ENCODE measurements around the gene ROR2. TPM values are rescaled to one million over a fixed set of nuclear protein-coding genes. Genes with fewer than 3 reads are reported as not detected.

ROR2 gene
- total RNA-seq, 3 donors from 2014 or later (not counting 1 experiment from before 2014, with no cell fraction given): 1.7 TPM; not detected in 2

- Mint-ChIP-seq H3K36me3 (no peaks in the 10 kb centered on the region), H3K4me3 (no peak overlapping the region), H3K27me3 (ENCODE audit: low read depth in 2 of 2) (no peaks in the 10 kb centered on the region), H3K9me3 (no peaks in the 10 kb centered on the region), H3K27ac (no peak overlapping the region), H3K4me1 (no peaks in the 10 kb centered on the region)
- no peak overlapping the region for H3K27ac ChIP-seq (ENCODE audit: low read length)
- TF ChIP-seq, protein P1, sequence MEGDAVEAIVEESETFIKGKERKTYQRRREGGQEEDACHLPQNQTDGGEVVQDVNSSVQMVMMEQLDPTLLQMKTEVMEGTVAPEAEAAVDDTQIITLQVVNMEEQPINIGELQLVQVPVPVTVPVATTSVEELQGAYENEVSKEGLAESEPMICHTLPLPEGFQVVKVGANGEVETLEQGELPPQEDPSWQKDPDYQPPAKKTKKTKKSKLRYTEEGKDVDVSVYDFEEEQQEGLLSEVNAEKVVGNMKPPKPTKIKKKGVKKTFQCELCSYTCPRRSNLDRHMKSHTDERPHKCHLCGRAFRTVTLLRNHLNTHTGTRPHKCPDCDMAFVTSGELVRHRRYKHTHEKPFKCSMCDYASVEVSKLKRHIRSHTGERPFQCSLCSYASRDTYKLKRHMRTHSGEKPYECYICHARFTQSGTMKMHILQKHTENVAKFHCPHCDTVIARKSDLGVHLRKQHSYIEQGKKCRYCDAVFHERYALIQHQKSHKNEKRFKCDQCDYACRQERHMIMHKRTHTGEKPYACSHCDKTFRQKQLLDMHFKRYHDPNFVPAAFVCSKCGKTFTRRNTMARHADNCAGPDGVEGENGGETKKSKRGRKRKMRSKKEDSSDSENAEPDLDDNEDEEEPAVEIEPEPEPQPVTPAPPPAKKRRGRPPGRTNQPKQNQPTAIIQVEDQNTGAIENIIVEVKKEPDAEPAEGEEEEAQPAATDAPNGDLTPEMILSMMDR (IDR thresholded peaks at IDR 0.05): no peak
- no peaks in the 10 kb centered on the region for H3K4me1 ChIP-seq (ENCODE audit: control insufficient read depth, insufficient read depth, low read length)
- no peaks in the 10 kb centered on the region for H3K9me3 ChIP-seq (ENCODE audit: control insufficient read depth, insufficient read depth, low read length)
- intact Hi-C loops (cut with micrococcal nuclease): no loop called here
- H3K36me3 ChIP-seq (ENCODE audit: control insufficient read depth, insufficient read depth, low read length): no peaks in the 10 kb centered on the region
- ATAC-seq (no peak), DNase-seq (no peak)
- no peaks in the 10 kb centered on the region for H3K27me3 ChIP-seq (ENCODE audit: control insufficient read depth, insufficient read depth, low read length)
- WGBS (ENCODE audit: insufficient coverage): 87% methylated on average over 18 of the region's 19 CpGs
- no peak overlapping the region for H3K4me3 ChIP-seq (ENCODE audit: low read length)
Measured at GRCh38 chr9:91811024-91811909, 138.8 kb downstream of the ROR2 start.

GRCh38 chr9:91810286-91810905 is 139.6 kb downstream of the ROR2 start:
- 93% methylated on average over 26 of the region's 26 CpGs for WGBS (ENCODE audit: insufficient coverage)

DNA sequence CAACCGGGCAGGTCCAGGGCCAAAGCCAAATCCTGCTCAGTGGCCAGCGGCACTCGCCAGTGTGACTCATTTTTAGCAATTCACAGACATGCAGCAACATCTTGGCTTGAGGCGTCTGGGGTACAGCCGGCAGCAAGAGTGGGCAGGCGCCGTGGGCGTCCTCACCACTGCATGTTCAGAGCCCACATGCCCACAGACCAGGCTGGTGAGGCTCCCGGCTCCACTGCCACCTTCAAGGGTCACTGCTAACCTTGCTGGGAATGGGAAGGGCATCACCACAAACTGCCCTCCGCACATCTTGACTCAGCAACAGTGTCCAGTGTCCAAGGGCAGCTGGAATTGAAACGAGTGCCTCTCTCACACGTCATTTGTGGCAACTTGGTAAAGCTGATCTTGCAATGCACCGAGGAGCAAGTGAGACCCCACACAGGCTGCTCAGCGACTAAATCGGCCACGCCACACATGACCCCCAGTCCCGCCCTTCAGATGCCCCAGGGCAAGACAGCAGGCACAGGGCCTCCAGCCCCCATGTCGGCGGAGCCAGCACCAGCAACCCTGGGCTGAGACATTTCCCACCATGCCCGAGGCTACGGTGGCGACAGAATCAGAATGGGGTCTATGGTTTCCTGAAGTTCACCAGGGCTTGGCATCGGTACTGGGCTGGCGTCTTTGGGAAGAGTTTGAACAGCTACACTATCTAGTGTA is 140.3 kb downstream of the ROR2 start:
- no peaks in the 10 kb centered on the region for H3K4me1 ChIP-seq (ENCODE audit: control insufficient read depth, insufficient read depth, low read length)

More at GRCh38 chr9:91810286-91810905, 139.6 kb downstream of the ROR2 start:
- H3K27ac Mint-ChIP-seq: no peak overlapping the region
- Histone ChIP-seq H3K36me3 (ENCODE audit: control insufficient read depth, insufficient read depth, low read length) (no peaks in the 10 kb centered on the region), H3K27ac (ENCODE audit: low read length) (no peak overlapping the region), H3K4me1 (ENCODE audit: control insufficient read depth, insufficient read depth, low read length) (no peaks in the 10 kb centered on the region), H3K4me3 (ENCODE audit: low read length) (no peak overlapping the region), H3K9me3 (ENCODE audit: control insufficient read depth, insufficient read depth, low read length) (no peaks in the 10 kb centered on the region), H3K27me3 (ENCODE audit: control insufficient read depth, insufficient read depth, low read length) (no peaks in the 10 kb centered on the region)
- H3K36me3 Mint-ChIP-seq: no peaks in the 10 kb centered on the region
- intact Hi-C loops (cut with micrococcal nuclease): no loop called here
- H3K4me1 Mint-ChIP-seq: no peaks in the 10 kb centered on the region
- no peak overlapping the region for H3K4me3 Mint-ChIP-seq
- ATAC-seq: no peak
- no peaks in the 10 kb centered on the region for H3K9me3 Mint-ChIP-seq
- H3K27me3 Mint-ChIP-seq (ENCODE audit: low read depth in 2 of 2): no peaks in the 10 kb centered on the region
- TF ChIP-seq, protein P1 (IDR thresholded peaks at IDR 0.05): no peak
- DNase-seq: no peak

More for the DNA sequence above, 140.3 kb downstream of the ROR2 start:
- Mint-ChIP-seq H3K4me3 (no peak overlapping the region), H3K9me3 (no peaks in the 10 kb centered on the region), H3K27me3 (ENCODE audit: low read depth in 2 of 2) (no peaks in the 10 kb centered on the region), H3K36me3 (no peaks in the 10 kb centered on the region), H3K27ac (no peak overlapping the region), H3K4me1 (no peaks in the 10 kb centered on the region)
- no peaks in the 10 kb centered on the region for H3K36me3 ChIP-seq (ENCODE audit: control insufficient read depth, insufficient read depth, low read length)
- intact Hi-C loops (cut with micrococcal nuclease): no loop called here
- H3K9me3 ChIP-seq (ENCODE audit: control insufficient read depth, insufficient read depth, low read length): no peaks in the 10 kb centered on the region
- ATAC-seq: no peak
- DNase-seq: no peak
- no peak overlapping the region for H3K27ac ChIP-seq (ENCODE audit: low read length)
- 92% methylated on average over 24 of the region's 24 CpGs for WGBS (ENCODE audit: insufficient coverage)
- no peaks in the 10 kb centered on the region for H3K27me3 ChIP-seq (ENCODE audit: control insufficient read depth, insufficient read depth, low read length)
- no peak overlapping the region for H3K4me3 ChIP-seq (ENCODE audit: low read length)
- TF ChIP-seq, protein P1 (IDR thresholded peaks at IDR 0.05): no peak

Data from natural killer cell (primary cell).